Measurements from ENCODE around the gene ATF1. TPM values are rescaled to one million over a fixed set of nuclear protein-coding genes. Genes with fewer than 3 reads are reported as not detected.
"Not testable (repeated sequence)": the region's sequence is repeated elsewhere in the genome, so short reads cannot be mapped to it uniquely, and the experiment has no call there.

ATF1 gene
- total RNA-seq, 2 donors from 2014 or later, result 53.8 to 55.7 TPM

GRCh38 chr12:50842637-50843493 lies 79.0 kb downstream of the ATF1 start, which contains the start of gene TMPRSS12:
TMPRSS12 (plus strand) TSS chr12:50842926; CDS start chr12:50842965, 39 bp downstream.
- Mint-ChIP-seq H3K9me3 (no peaks in the 10 kb centered on the region), H3K4me1 (no peaks in the 10 kb centered on the region), H3K27ac (no peak within 1 kb of the TSS), H3K36me3 (ENCODE audit: low read depth) (no peaks in the 10 kb centered on the region), H3K27me3 (peaks cover 5% of the 10 kb centered on the region), H3K4me3 (no peak within 1 kb of the TSS)
- ATAC-seq (replicated peaks), result no peak

- no peak for ATAC-seq (replicated peaks)
- H3K4me1 Mint-ChIP-seq, result no peaks in the 10 kb centered on the region
- peaks cover 12% of the 10 kb centered on the region for H3K27me3 Mint-ChIP-seq
- H3K36me3 Mint-ChIP-seq (ENCODE audit: low read depth), result no peaks in the 10 kb centered on the region
- H3K9me3 Mint-ChIP-seq, result no peaks in the 10 kb centered on the region
- H3K27ac Mint-ChIP-seq, result no peak overlapping the region
- H3K4me3 Mint-ChIP-seq, result no peak overlapping the region
These were observed 81.2 kb downstream of the ATF1 start for GRCh38 chr12:50845021-50845647.

- H3K36me3 Mint-ChIP-seq (ENCODE audit: low read depth), result no peaks in the 10 kb centered on the region
- peaks cover 19% of the 10 kb centered on the region for H3K27me3 Mint-ChIP-seq
- ATAC-seq (replicated peaks), result no peak
- no peak overlapping the region for H3K27ac Mint-ChIP-seq
- no peaks in the 10 kb centered on the region for H3K4me1 Mint-ChIP-seq
- no peaks in the 10 kb centered on the region for H3K9me3 Mint-ChIP-seq
- no peak overlapping the region for H3K4me3 Mint-ChIP-seq
These were observed 85.1 kb downstream of the ATF1 start for GRCh38 chr12:50848963-50849362.

- H3K4me1 Mint-ChIP-seq; H3K27ac Mint-ChIP-seq; H3K4me3 Mint-ChIP-seq; H3K27me3 Mint-ChIP-seq; H3K36me3 Mint-ChIP-seq (ENCODE audit: low read depth); ATAC-seq (replicated peaks); H3K9me3 Mint-ChIP-seq: not testable (repeated sequence)
These were observed 91.3 kb downstream of the ATF1 start for GRCh38 chr12:50855218-50855617.

GRCh38 chr12:50855679-50856078 lies 91.8 kb downstream of the ATF1 start:
- not testable (repeated sequence) for H3K4me1 Mint-ChIP-seq; ATAC-seq (replicated peaks); H3K36me3 Mint-ChIP-seq (ENCODE audit: low read depth); H3K27ac Mint-ChIP-seq; H3K9me3 Mint-ChIP-seq; H3K27me3 Mint-ChIP-seq; H3K4me3 Mint-ChIP-seq

- peaks cover 6% of the 10 kb centered on the region for H3K27me3 Mint-ChIP-seq
- H3K4me1 Mint-ChIP-seq, result peaks cover 4% of the 10 kb centered on the region
- H3K9me3 Mint-ChIP-seq, result no peaks in the 10 kb centered on the region
- H3K4me3 Mint-ChIP-seq, result no peak overlapping the region
- no peaks in the 10 kb centered on the region for H3K36me3 Mint-ChIP-seq (ENCODE audit: low read depth)
- H3K27ac Mint-ChIP-seq, result no peak overlapping the region
- ATAC-seq (replicated peaks), result no peak
These were observed 95.9 kb downstream of the ATF1 start for GRCh38 chr12:50859621-50860310.

- no peak for ATAC-seq (replicated peaks)
- Mint-ChIP-seq H3K27me3 (peaks cover 5% of the 10 kb centered on the region), H3K4me3 (no peak overlapping the region), H3K4me1 (peaks cover 2% of the 10 kb centered on the region), H3K36me3 (ENCODE audit: low read depth) (no peaks in the 10 kb centered on the region), H3K27ac (no peak overlapping the region), H3K9me3 (no peaks in the 10 kb centered on the region)
These were observed 98.4 kb downstream of the ATF1 start for GRCh38 chr12:50862316-50862715.

- Mint-ChIP-seq H3K4me3 (no peak overlapping the region), H3K36me3 (ENCODE audit: low read depth) (no peaks in the 10 kb centered on the region), H3K27ac (no peak overlapping the region), H3K9me3 (peaks cover 3% of the 10 kb centered on the region), H3K4me1 (peaks cover 4% of the 10 kb centered on the region), H3K27me3 (peaks cover 7% of the 10 kb centered on the region)
- no peak for ATAC-seq (replicated peaks)
These were observed 101.4 kb downstream of the ATF1 start for GRCh38 chr12:50865266-50865665.

- not testable (repeated sequence) for H3K9me3 Mint-ChIP-seq; H3K4me3 Mint-ChIP-seq; H3K4me1 Mint-ChIP-seq; ATAC-seq (replicated peaks); H3K27me3 Mint-ChIP-seq; H3K27ac Mint-ChIP-seq; H3K36me3 Mint-ChIP-seq (ENCODE audit: low read depth)
These were observed 105.0 kb downstream of the ATF1 start for GRCh38 chr12:50868881-50869280.

Other genes starting within 250 kb of the ATF1 start
- gene TMPRSS12, start 78.8 kb downstream of the ATF1 start, total RNA-seq, result not detected
- not detected for gene HIGD1C, start 188.4 kb downstream of the ATF1 start, total RNA-seq